IMR-90 (cell line): Measurements from ENCODE around the gene IYD.

Experiments used
- BHLHE40 ChIP-seq: fragments of 150-350 bp; IDR thresholded peaks from 2 replicates; pipeline ENCODE4 v1.6.1; 2016; ENCODE audit warnings: mild to moderate bottlenecking, low read depth, low read length
- CEBPB ChIP-seq: IDR thresholded peaks from 2 replicates; pipeline ENCODE4 v1.6.1; 2012; ENCODE audit warnings: low read depth, low read length, improper control_type of control experiment
- FOS ChIP-seq: fragments of 150-350 bp; IDR thresholded peaks from 2 replicates; pipeline ENCODE4 v1.6.1; 2016; ENCODE audit warnings: low read depth, low read length
- MAZ ChIP-seq: IDR thresholded peaks from 2 replicates; pipeline ENCODE4 v1.6.1; 2012; ENCODE audit warnings: low read depth, mild to moderate bottlenecking, low read length, improper control_type of control experiment, moderate library complexity, borderline replicate concordance
- MXI1 ChIP-seq: IDR thresholded peaks from 2 replicates; pipeline ENCODE4 v1.6.1; 2012; ENCODE audit warnings: low read depth, mild to moderate bottlenecking, low read length, moderate library complexity, borderline replicate concordance
- NFE2L2 ChIP-seq: fragments of 150-350 bp; IDR thresholded peaks from 2 replicates; pipeline ENCODE4 v1.6.1; 2016; ENCODE audit warnings: low read depth, mild to moderate bottlenecking, low read length
- RAD21 ChIP-seq: IDR thresholded peaks from 2 replicates; pipeline ENCODE4 v1.6.1; 2012; ENCODE audit warnings: low read length, improper control_type of control experiment
- TF ChIP-seq, protein P1 (sequence below): conservative IDR thresholded peaks from 2 replicates; pipeline ENCODE4 v1.5.1; 2012; ENCODE audit warnings: mild to moderate bottlenecking, low read depth, low read length, improper control_type of control experiment

DNA sequence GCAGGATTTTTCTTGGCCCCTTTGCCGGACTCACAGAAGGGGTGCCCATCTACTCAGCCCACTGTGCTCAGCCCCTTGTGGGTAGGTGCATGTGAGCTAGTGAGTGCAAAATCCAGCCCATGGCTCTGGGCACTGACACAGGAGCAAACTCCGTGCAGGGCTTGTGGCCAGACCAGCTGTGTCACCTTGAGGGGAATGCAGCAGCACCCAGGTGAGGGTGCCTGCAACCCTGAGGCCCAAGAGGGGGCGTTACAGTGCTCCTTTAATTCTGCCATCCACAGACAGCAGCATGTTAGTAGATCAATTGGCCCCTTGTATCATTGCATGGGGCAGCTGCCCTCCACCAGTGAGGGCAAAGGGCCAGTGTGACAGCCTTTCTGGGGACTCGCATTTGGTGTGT is 12.9 kb upstream of the IYD start:
- TF ChIP-seq, protein P1, sequence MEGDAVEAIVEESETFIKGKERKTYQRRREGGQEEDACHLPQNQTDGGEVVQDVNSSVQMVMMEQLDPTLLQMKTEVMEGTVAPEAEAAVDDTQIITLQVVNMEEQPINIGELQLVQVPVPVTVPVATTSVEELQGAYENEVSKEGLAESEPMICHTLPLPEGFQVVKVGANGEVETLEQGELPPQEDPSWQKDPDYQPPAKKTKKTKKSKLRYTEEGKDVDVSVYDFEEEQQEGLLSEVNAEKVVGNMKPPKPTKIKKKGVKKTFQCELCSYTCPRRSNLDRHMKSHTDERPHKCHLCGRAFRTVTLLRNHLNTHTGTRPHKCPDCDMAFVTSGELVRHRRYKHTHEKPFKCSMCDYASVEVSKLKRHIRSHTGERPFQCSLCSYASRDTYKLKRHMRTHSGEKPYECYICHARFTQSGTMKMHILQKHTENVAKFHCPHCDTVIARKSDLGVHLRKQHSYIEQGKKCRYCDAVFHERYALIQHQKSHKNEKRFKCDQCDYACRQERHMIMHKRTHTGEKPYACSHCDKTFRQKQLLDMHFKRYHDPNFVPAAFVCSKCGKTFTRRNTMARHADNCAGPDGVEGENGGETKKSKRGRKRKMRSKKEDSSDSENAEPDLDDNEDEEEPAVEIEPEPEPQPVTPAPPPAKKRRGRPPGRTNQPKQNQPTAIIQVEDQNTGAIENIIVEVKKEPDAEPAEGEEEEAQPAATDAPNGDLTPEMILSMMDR, result no peak
- TF ChIP-seq BHLHE40 (no peak), RAD21 (no peak), MAZ (no peak), MXI1 (no peak), FOS (no peak), CEBPB (no peak), NFE2L2 (no peak)
